Upper lobe of right lung (tissue), 1 donor: Measurements from ENCODE around the gene FUT8. TPM values are rescaled to one million over a fixed set of nuclear protein-coding genes. Genes with fewer than 3 reads are reported as not detected.

Experiments used
- ATAC-seq: fragments of 200-7000 bp; cut with Tn5 transposase; one replicate; pipeline ENCODE4 v1.9.1; 2020; ENCODE audit warnings: mild to moderate bottlenecking, moderate library complexity
- DNase-seq: peaks from one replicate; pipeline ENCODE4 v3.0.0-alpha.2; 2020
- H3K27ac ChIP-seq: fragments of 200-600 bp; one replicate; pipeline ENCODE4 v1.8.0; 2022
- H3K27me3 ChIP-seq: fragments of 200-600 bp; one replicate; pipeline ENCODE4 v1.8.0; 2022; ENCODE audit warnings: mild to moderate bottlenecking
- H3K36me3 ChIP-seq: fragments of 200-600 bp; one replicate; pipeline ENCODE4 v1.8.0; 2022
- H3K4me1 ChIP-seq: fragments of 200-600 bp; one replicate; pipeline ENCODE4 v1.8.0; 2022
- H3K4me3 ChIP-seq: fragments of 200-600 bp; one replicate; pipeline ENCODE4 v1.8.0; 2022; ENCODE audit warnings: mild to moderate bottlenecking
- H3K9me3 ChIP-seq: fragments of 200-600 bp; one replicate; pipeline ENCODE4 v1.8.0; 2022
- intact Hi-C: fragments of 100-400 bp; cut with DNase I; formaldehyde crosslinking; loops from one replicate; pipeline ENCODE4 v1.11.0; 2022
- total RNA-seq: library from RNA; stranded (reverse); fragmentation: NEBNext Ultra II Directional; extraction: Animal tissue kit (Norgen Biotek cat#: 25700); gene quantifications from one replicate; pipeline ENCODE4 v1.2.1, GENCODE V29; 2021
- TF ChIP-seq, protein P1 (sequence below): fragments of 200-600 bp; IDR thresholded peaks from one replicate; pipeline ENCODE4 v1.8.0; 2022; ENCODE audit warnings: antibody characterized with exemption
- donor health status: DM: no; HTN: yes; CAD: no; lungs with severe emphysema.

Gene FUT8
- total RNA-seq, 1 donor from 2014 or later, result 31.8 TPM

DNA sequence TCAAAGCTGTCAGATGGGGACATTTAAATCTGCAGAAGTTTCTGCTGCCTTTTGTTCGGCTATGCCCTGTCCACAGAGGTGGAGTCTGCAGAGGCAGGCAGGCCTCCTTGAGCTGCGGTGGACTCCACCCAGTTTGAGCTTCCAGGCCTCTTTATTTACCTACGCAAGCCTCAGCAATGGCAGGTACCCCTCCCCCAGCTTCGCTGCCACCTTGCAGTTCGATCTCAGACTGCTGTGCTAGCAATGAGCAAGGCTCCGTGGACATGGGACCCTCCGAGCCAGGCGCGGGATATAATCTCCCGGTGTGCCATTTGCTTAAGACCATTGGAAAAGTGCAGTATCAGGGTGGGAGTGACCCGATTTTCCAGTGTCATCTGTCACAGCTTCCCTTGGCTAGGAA lies 115.5 kb downstream of the FUT8 start:
- no peaks in the 10 kb centered on the region for H3K4me1 ChIP-seq
- no peaks in the 10 kb centered on the region for H3K36me3 ChIP-seq
- H3K4me3 ChIP-seq, result no peak overlapping the region
- H3K9me3 ChIP-seq, result peaks cover 8% of the 10 kb centered on the region
- intact Hi-C loops, result no loop called here
- TF ChIP-seq, protein P1, sequence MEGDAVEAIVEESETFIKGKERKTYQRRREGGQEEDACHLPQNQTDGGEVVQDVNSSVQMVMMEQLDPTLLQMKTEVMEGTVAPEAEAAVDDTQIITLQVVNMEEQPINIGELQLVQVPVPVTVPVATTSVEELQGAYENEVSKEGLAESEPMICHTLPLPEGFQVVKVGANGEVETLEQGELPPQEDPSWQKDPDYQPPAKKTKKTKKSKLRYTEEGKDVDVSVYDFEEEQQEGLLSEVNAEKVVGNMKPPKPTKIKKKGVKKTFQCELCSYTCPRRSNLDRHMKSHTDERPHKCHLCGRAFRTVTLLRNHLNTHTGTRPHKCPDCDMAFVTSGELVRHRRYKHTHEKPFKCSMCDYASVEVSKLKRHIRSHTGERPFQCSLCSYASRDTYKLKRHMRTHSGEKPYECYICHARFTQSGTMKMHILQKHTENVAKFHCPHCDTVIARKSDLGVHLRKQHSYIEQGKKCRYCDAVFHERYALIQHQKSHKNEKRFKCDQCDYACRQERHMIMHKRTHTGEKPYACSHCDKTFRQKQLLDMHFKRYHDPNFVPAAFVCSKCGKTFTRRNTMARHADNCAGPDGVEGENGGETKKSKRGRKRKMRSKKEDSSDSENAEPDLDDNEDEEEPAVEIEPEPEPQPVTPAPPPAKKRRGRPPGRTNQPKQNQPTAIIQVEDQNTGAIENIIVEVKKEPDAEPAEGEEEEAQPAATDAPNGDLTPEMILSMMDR, result no peak
- no peak overlapping the region for H3K27ac ChIP-seq
- DNase-seq (no peak), ATAC-seq (no peak)
- no peaks in the 10 kb centered on the region for H3K27me3 ChIP-seq

DNA sequence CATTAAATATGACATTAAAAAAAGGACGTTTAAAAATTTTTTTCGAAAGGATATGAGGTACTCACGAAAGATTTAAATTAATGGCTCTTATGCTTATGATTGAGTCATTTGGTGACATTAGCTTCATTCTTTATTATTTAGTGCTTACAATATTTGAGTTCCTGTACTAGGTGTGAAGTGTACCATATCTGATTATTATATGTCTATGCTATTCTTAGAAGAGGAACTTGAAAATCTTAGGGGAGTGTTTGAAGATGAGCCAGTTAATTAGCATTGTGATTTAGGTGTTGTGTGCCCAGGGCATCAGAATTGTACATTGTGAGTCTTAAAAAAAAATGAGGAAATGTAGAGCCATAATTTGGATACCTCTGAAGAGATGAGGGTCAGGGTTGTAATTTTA lies 118.6 kb downstream of the FUT8 start:
- Histone ChIP-seq H3K4me1 (no peaks in the 10 kb centered on the region), H3K4me3 (no peak overlapping the region), H3K27ac (no peak overlapping the region), H3K36me3 (no peaks in the 10 kb centered on the region), H3K9me3 (peaks cover 8% of the 10 kb centered on the region), H3K27me3 (no peaks in the 10 kb centered on the region)
- intact Hi-C loops, result no loop called here
- DNase-seq, result no peak
- TF ChIP-seq, protein P1, result no peak
- ATAC-seq, result no peak

DNA sequence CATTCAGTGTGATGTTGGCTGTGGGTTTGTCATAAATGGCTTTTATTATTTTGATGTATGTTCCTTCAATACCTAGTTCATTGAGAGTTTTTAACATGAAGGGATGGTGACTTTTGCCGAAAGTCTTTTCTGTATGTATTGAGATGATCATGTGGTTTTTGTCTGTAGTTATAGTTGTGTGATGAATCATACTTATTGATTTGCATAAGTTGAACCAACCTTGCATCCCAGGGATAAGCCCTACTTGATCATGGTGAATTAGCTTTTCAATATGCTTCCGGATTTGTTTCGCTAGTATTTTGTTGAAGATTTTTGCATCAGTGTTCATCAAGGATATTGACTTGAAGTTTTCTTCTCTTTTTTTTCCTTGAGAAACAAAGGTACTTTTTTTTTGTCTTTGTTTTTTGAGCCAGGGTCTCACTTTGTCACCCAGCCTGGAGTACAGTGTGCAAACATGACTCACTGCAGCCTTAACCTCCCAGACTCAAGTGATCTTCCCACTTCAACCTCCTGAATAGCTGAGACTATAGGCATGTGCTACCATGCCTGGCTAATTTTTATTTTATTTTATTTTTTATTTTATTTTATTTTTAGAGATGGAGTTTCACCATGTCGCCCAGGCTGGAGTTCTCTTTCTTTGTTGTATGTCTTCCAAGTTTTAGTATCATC lies 121.3 kb downstream of the FUT8 start:
- H3K9me3 ChIP-seq, result no peaks in the 10 kb centered on the region
- ATAC-seq, result no peak
- TF ChIP-seq, protein P1, result no peak
- no peak overlapping the region for H3K4me3 ChIP-seq
- no peak overlapping the region for H3K27ac ChIP-seq
- no peaks in the 10 kb centered on the region for H3K36me3 ChIP-seq
- DNase-seq, result no peak
- H3K27me3 ChIP-seq, result no peaks in the 10 kb centered on the region
- H3K4me1 ChIP-seq, result no peaks in the 10 kb centered on the region
- intact Hi-C loops, result no loop called here

DNA sequence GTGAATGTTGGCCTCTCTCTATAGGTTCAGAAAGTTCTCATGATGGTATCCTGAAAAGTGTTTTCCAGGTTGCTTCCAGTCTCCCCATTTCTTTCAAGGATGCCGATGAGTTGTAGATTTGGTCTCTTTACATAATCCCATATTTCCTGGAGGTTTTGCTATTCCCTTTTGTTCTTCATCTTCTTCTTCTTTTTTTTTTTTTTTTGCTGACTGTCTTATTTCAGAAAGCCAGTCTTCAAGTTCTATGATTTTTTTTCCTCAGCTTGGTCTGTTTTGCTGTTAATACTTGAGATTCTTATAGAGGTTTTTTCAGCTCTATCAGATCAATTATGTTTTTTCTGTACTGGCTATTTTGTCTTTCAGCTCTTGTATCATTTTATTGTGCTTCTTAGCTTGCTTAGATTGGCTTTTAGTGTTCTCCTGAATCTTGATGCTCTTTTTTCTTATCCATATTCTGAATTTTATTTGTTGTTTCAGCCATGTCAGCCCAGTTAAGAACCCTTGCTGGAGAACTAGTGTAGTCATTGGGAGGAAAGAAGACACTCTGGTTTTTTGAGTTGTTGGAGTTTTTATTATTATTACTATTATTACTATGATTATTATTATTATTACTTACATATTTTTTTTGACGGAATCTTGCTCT lies 124.4 kb downstream of the FUT8 start:
- Histone ChIP-seq H3K4me3 (no peak overlapping the region), H3K36me3 (no peaks in the 10 kb centered on the region), H3K27ac (no peak overlapping the region), H3K4me1 (no peaks in the 10 kb centered on the region), H3K9me3 (no peaks in the 10 kb centered on the region), H3K27me3 (no peaks in the 10 kb centered on the region)
- DNase-seq (no peak), ATAC-seq (no peak)
- TF ChIP-seq, protein P1, result no peak
- intact Hi-C loops, result no loop called here

DNA sequence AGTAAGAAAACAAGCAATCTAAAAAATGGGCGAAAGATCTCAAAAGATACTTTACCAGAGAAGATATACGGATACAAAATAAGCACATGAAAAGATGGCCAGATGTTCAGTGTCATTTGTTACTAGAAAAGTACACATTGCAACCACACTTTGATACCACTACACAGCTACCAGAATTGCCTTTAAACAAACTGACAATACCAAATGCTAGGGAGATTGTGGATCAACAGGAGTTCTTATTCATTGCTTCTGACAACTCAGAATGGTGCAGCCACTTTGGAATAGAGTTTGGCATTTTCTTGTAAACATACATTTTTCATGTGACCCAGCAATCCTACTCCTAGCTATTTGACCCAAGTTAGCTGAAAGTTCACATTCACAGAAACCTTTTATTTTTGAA lies 136.3 kb downstream of the FUT8 start:
- Histone ChIP-seq H3K27ac (no peak overlapping the region), H3K9me3 (no peaks in the 10 kb centered on the region), H3K36me3 (no peaks in the 10 kb centered on the region), H3K4me1 (no peaks in the 10 kb centered on the region), H3K27me3 (no peaks in the 10 kb centered on the region), H3K4me3 (no peak overlapping the region)
- ATAC-seq (no peak), DNase-seq (no peak)
- TF ChIP-seq, protein P1, result no peak
- intact Hi-C loops, result no loop called here
